Activated T-cell treated with anti-CD3 and anti-CD28 coated beads for 1 hour (primary cell): ENCODE results near the gene ATP5PB.

Experiments used
- DNase-seq: peaks from one replicate; pipeline ENCODE4 v3.0.0-alpha.2; 2020; ENCODE audit warnings: low read depth

The ATP5PB gene, protein sequence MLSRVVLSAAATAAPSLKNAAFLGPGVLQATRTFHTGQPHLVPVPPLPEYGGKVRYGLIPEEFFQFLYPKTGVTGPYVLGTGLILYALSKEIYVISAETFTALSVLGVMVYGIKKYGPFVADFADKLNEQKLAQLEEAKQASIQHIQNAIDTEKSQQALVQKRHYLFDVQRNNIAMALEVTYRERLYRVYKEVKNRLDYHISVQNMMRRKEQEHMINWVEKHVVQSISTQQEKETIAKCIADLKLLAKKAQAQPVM

GRCh38 chr1:111448918-111449702, at the start of gene ATP5PB, which contains the start of gene WDR77:
Gene ATP5PB (plus strand): TSS chr1:111449464. CDS start chr1:111449542, 78 bp downstream.
Gene WDR77 (minus strand): TSS chr1:111449256. CDS start chr1:111449169, 87 bp downstream.
- peak; percentile 72 for DNase-seq

GRCh38 chr1:111399792-111400610, 49.3 kb upstream of the ATP5PB start:
- DNase-seq = peak; percentile 40

DNA sequence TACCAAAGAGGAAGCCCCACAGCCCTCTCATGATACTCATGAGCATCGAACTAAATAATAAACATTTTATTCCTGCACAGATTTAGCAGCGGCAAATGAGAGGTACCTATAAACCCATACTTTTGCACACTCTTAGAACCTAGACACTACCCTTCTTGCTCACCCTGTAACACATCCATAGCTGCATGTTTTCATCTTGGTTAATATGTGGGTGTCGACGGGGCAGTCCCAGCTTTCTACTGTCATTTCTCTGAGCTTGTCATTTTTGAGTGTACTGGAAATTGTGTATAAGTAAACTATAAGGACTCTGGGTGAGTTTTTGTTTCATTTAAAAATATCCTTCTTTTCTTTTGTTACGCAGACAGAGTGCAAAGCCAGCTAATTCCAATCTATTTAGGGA, 47.2 kb upstream of the ATP5PB start:
- DNase-seq = no peak

- no peak for DNase-seq
Measured at GRCh38 chr1:111404588-111404987, 44.7 kb upstream of the ATP5PB start.

DNA sequence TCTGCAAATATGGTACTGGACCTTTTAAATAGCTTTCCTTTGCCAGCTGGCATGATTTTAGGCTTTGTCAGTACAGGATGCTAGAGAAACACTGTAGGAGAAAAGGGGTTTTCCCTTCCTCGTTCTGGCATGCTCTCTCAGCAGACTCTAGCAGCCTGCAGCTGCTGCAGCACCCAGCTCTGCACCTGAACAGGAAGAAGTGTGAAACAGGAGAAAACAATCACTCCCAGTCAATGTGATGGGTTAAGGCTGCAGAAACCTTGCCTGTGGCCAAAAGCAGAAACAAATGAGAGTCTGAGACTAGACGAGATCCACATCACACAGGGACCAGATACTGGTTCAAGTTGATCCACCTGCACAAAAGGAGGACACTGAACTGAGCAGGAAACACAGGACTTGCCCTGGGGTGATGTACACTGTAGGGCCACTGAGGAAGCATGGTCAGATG, 42.9 kb upstream of the ATP5PB start:
- peak; percentile 17 for DNase-seq

GRCh38 chr1:111407301-111407700, 42.0 kb upstream of the ATP5PB start:
- no peak for DNase-seq

GRCh38 chr1:111412839-111413238, 36.4 kb upstream of the ATP5PB start:
- DNase-seq = no peak

- no peak for DNase-seq
Measured at GRCh38 chr1:111414756-111415155, 34.5 kb upstream of the ATP5PB start.

DNA sequence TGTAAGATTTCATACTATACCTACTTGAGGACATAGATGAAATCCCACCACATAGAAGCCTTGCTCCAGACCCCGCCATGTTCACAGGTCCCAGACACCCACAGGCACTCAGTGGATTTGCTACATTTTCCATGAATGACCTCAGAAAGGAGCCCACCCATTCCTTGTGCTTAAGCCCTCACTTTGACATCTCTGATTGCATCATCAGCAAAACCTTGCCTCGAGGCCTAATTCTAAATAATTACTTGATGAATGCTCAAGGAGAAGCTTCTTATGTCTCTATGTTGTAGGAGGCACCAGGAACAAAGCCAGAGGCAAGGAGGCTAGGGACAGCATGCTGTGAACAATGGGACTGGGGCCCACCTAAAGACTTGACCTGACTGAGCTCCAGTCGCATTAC, 33.8 kb upstream of the ATP5PB start:
- DNase-seq = no peak

- no peak for DNase-seq
Measured at GRCh38 chr1:111417755-111418154, 31.5 kb upstream of the ATP5PB start.

DNA sequence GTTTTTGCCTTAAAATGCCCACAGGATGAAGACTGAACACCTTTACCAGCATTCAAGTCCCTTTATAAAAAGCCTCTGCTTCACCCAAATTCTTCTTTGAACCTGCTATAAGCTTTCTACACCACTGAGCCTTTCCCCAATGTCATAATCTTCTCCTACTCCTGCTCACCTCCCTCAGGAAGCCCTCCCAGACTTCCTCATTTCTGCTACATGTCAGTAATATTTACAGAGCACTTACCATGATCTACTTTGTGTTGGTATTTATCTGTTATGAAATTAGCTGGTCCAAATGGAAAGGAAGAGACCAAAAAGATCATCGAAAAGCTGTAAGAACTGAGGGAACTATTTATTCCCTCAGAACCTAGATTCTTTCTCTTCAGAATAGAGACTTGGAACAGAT, 30.2 kb upstream of the ATP5PB start:
- no peak for DNase-seq

DNA sequence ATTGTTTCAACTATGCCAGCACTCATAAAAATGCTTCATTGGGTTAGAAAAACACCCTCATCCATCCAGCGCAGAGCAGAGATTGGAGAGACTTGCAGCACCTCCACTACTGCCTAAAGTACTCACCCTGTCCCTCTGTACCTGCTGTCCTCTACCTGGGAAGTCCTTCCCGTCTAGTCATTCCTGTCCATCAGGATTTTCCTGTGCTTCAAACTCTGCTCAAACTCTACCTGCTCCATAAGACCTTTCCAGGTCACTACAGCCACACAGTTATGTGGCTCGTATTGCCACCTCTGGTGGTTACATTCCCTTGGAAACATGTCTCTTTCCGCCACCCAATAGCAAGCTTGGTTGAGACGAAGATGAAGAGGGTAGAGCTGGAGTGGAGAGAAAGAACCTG, 28.9 kb upstream of the ATP5PB start:
- DNase-seq = no peak

- no peak for DNase-seq
Measured at GRCh38 chr1:111422546-111423391, 26.5 kb upstream of the ATP5PB start.

- DNase-seq = no peak
Measured at GRCh38 chr1:111424281-111424680, 25.0 kb upstream of the ATP5PB start.

GRCh38 chr1:111436726-111437125, 12.5 kb upstream of the ATP5PB start:
- DNase-seq = no peak

DNA sequence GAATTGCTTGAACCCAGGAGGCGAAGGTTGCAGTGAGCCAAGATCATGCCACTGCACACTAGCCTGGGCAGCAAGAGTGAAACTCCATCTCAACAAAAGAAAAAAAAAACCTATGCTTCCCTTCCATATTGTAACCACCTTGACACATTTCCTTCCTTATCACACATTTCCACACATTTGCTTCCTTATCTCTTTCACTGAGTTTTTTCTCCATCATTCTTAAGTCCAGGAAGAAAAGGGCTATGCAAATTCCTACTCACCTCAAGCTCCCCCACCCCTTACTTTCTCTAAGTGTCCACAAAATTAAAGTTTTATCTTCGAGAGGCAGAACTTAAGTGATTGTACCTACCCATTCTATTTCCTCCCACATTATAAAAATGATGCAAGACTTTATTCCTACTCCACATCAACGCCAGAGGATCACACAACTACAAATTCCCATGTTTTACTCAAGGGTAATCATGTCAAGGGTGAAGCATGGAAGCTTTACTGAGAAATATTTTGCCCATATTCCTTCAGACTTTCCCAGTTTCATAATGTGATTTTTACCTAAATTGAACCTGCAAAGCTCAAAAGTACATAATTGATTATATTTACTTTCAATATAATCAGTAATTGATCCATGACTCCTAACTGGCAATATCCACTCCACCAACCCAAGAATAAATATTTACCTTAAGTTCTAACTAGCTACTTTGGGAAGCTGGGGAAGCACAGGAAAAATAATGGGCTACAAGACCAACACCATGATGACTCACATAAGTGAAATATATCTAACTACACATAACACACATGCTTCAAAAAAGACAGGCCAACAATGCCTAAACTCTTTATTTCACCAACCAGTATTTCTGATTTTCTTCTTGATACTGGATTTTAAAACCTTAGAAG, 9.6 kb upstream of the ATP5PB start:
- DNase-seq = no peak

DNA sequence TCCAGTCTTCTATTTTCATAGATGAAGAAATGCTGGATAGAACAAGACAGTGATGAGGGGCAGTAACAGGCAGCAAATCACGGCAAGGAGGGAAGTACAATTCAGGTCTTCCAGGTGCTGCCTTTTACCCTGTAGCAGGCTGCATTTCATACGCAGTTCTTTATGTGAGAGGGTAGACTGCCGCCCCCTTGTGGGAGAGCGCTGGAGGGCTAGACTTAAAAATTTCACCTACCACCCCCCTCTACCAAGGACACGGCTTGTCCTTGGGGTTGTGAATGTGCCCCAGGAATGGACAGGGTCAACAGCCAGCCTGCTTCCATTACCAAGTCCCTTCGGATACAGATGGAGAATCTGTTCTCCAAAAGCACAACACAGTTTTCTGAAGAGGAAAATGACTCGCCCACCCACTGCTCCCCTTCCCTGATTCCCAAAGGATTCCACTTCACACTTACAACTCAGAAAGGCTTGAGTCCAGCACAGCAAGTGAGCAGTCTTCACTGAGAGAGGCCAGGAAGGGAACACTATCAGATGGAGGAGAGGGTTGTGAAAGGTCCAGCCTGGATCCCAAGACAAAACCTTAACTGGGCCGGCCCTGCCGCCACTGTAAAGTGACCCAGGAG, 7.6 kb upstream of the ATP5PB start:
- peak; percentile 63 for DNase-seq

DNA sequence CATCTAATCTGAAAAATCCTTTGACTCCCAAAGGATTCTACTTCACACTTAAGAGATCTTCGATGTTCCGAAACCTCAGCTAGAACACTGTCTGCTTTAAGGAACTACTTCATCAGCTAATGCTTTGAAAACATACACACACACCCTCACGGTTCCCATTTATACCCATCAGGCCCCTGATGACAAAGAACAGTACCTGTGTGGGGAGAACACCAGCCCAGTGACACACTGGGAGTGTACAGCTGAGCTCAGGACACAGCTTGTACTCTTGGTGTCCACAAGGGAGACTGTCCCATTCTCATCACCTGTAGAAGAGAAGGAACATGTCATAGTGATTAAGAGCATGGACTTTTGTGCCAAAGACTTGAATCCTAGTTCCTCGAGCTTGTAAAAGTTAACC, 6.8 kb upstream of the ATP5PB start:
- no peak for DNase-seq

GRCh38 chr1:111444031-111444430, 5.2 kb upstream of the ATP5PB start:
- no peak for DNase-seq

- no peak for DNase-seq
Measured at GRCh38 chr1:111446546-111446945, 2.7 kb upstream of the ATP5PB start.
